ENCODE data around the gene LIX1.

The LIX1 gene

DNA sequence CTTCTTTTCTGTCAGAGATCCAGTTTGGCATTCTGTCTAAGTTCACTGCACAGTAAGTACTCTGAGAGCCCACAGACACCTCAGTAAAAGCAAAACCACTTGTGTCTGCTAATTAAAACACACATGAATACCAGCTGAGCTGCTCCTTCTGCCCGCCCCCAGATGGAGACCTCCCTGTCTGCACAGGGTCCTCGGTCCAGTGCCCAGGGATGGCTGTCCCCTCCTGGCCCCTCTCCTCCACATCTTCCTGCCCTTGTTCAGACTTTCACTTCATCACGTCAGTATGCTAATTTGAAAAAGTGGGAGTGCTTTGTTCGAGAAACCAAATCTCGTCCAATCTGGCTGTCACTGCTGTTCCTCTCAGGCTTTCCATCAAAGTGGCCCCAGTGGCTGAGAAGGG lies 43.5 kb downstream of the LIX1 start:
- Histone ChIP-seq H4K91ac (ENCODE audit: low read depth, low read length) (peak overlapping the region; percentile 41), H3K27me3 (ENCODE audit: insufficient read depth, low read length) (no peaks in the 10 kb centered on the region), H3K4ac (ENCODE audit: low read depth, low read length) (no peak overlapping the region), H2AK5ac (ENCODE audit: low read length) (peak overlapping the region; percentile 5), H3K9ac (ENCODE audit: low read length) (no peak overlapping the region), H3K79me1 (ENCODE audit: low read length) (peaks cover 15% of the 10 kb centered on the region), H3K14ac (ENCODE audit: low read length) (peak overlapping the region; percentile 8), H3K79me2 (ENCODE audit: control insufficient read depth, insufficient read depth, low read length, poor library complexity) (no peaks in the 10 kb centered on the region), H3K36me3 (ENCODE audit: control insufficient read depth in 1 of 2, insufficient read depth in 2 of 2, low read length in 2 of 2) (no peaks in the 10 kb centered on the region), H3K18ac (ENCODE audit: low read length) (peak overlapping the region; percentile 9), H2BK5ac (ENCODE audit: low read depth, low read length, poor library complexity) (no peak overlapping the region), H2BK120ac (ENCODE audit: insufficient read depth, low read length, poor library complexity) (peak overlapping the region; percentile 47), H3K4me1 (ENCODE audit: control insufficient read depth in 1 of 2, insufficient read depth in 2 of 2, low read length in 2 of 2) (peaks cover 7 to 11% of the 10 kb centered on the region in 2 experiments), H2BK12ac (ENCODE audit: low read length) (peak overlapping the region; percentile 25), H3K23ac (ENCODE audit: low read length) (no peak overlapping the region), H4K8ac (ENCODE audit: low read depth, low read length) (no peak overlapping the region), H3K9me3 (ENCODE audit: insufficient read depth, low read depth, low read length) (no peaks in the 10 kb centered on the region), H4K12ac (ENCODE audit: low read depth, low read length) (no peak overlapping the region), H3K4me2 (ENCODE audit: low read length) (no peak overlapping the region), H3K27ac (ENCODE audit: low read depth, low read length) (no peak overlapping the region), H2AFZ (ENCODE audit: insufficient read depth, low read length, poor library complexity) (no peak overlapping the region), H3K4me3 (ENCODE audit: low read depth, low read length) (no peak overlapping the region)
- no CpG with 5 or more reads among the region's 5 CpGs for WGBS (ENCODE audit: extremely low coverage, insufficient coverage, insufficient read length)
- no peak for DNase-seq

DNA sequence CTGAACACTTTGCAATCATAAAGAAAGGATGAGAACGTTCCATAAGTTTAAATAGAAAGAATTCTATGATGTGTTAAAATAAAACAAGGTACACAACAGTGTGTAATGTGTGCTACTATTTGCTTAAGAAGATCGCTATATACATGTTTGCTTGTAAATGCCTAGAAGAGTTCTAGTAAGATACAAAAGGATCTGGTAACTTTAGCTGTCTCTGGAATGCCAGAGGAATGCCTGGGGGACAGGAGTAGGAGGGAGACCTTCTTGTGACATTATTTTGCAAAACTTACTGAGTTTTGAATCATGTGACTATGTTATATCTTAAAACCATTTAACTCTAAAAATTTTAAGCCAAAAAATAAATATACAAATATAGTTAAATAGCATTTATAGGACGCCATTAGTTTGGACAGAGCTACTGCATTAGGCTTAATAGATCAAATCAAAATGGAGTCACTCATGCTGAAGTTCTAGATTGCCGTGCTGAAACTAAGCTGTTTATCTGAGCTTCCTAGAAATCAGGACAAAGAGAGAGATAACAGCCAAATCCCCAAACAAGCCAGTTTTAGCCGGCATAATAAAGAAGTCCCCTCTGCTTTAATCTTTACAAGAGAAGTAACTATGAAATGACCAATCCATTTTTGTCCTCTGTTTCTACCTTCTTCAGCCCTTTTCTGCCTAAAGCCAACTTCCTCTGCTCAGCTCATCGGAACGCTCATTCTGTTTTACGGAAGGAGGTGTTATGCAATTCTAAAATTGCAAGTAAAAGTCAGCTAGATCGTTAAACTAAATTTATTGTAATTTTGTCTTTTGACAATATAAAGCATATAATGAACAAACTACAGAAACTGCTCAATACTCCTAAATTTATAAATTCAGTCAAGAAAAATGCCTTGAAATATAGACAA lies 44.8 kb downstream of the LIX1 start:
- Histone ChIP-seq H3K23ac (ENCODE audit: low read length) (no peak overlapping the region), H3K79me1 (ENCODE audit: low read length) (peaks cover 15% of the 10 kb centered on the region), H3K4me1 (ENCODE audit: control insufficient read depth in 1 of 2, insufficient read depth in 2 of 2, low read length in 2 of 2) (peaks cover 7 to 11% of the 10 kb centered on the region in 2 experiments), H3K9ac (ENCODE audit: low read length) (no peak overlapping the region), H3K79me2 (ENCODE audit: control insufficient read depth, insufficient read depth, low read length, poor library complexity) (no peaks in the 10 kb centered on the region), H2BK12ac (ENCODE audit: low read length) (peak overlapping the region; percentile 77), H3K36me3 (ENCODE audit: control insufficient read depth in 1 of 2, insufficient read depth in 2 of 2, low read length in 2 of 2) (no peaks in the 10 kb centered on the region), H2AK5ac (ENCODE audit: low read length) (no peak overlapping the region), H4K8ac (ENCODE audit: low read depth, low read length) (no peak overlapping the region), H3K14ac (ENCODE audit: low read length) (no peak overlapping the region), H3K4me3 (ENCODE audit: low read depth, low read length) (no peak overlapping the region), H4K91ac (ENCODE audit: low read depth, low read length) (no peak overlapping the region), H2BK120ac (ENCODE audit: insufficient read depth, low read length, poor library complexity) (peak overlapping the region; percentile 55), H2AFZ (ENCODE audit: insufficient read depth, low read length, poor library complexity) (no peak overlapping the region), H3K4ac (ENCODE audit: low read depth, low read length) (no peak overlapping the region), H4K12ac (ENCODE audit: low read depth, low read length) (no peak overlapping the region), H3K27me3 (ENCODE audit: insufficient read depth, low read length) (no peaks in the 10 kb centered on the region), H3K4me2 (ENCODE audit: low read length) (no peak overlapping the region), H2BK5ac (ENCODE audit: low read depth, low read length, poor library complexity) (peak overlapping the region; percentile 74), H3K18ac (ENCODE audit: low read length) (no peak overlapping the region), H3K27ac (ENCODE audit: low read depth, low read length) (no peak overlapping the region), H3K9me3 (ENCODE audit: insufficient read depth, low read depth, low read length) (no peaks in the 10 kb centered on the region)
- WGBS (ENCODE audit: extremely low coverage, insufficient coverage, insufficient read length) = no CpG with 5 or more reads among the region's 9 CpGs
- peak in 1 of 2 donors; percentile 16 for DNase-seq

DNA sequence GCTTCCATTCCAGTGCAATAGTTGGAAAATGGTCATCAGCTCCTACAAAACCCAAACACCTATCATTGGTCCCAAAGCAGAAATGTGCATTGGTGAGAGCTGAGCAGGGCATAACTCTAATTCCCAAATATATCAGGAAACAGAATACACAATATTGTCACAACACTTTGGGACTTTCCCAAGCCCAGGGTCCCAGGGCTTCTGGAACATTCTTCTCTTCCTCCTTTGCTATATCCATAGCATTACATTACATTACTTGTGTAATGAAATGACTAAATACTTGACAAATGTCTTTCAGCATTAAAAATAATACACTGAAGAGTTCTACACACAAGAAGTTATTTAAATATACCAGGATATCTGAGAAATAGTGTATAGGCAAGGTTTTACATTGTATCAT lies 45.6 kb downstream of the LIX1 start:
- H2BK12ac ChIP-seq (ENCODE audit: low read length) = peak overlapping the region; percentile 35
- no peak overlapping the region for H3K18ac ChIP-seq (ENCODE audit: low read length)
- peaks cover 15% of the 10 kb centered on the region for H3K79me1 ChIP-seq (ENCODE audit: low read length)
- H3K23ac ChIP-seq (ENCODE audit: low read length) = no peak overlapping the region
- no peak overlapping the region for H3K4me2 ChIP-seq (ENCODE audit: low read length)
- H4K91ac ChIP-seq (ENCODE audit: low read depth, low read length) = no peak overlapping the region
- H2BK120ac ChIP-seq (ENCODE audit: insufficient read depth, low read length, poor library complexity) = no peak overlapping the region
- H3K9me3 ChIP-seq (ENCODE audit: insufficient read depth, low read depth, low read length) = no peaks in the 10 kb centered on the region
- H2AFZ ChIP-seq (ENCODE audit: insufficient read depth, low read length, poor library complexity) = no peak overlapping the region
- H3K14ac ChIP-seq (ENCODE audit: low read length) = no peak overlapping the region
- peak overlapping the region; percentile 23 for H2BK5ac ChIP-seq (ENCODE audit: low read depth, low read length, poor library complexity)
- H3K36me3 ChIP-seq (ENCODE audit: control insufficient read depth in 1 of 2, insufficient read depth in 2 of 2, low read length in 2 of 2) = no peaks in the 10 kb centered on the region
- peaks cover 7 to 11% of the 10 kb centered on the region in 2 experiments for H3K4me1 ChIP-seq (ENCODE audit: control insufficient read depth in 1 of 2, insufficient read depth in 2 of 2, low read length in 2 of 2)
- H3K79me2 ChIP-seq (ENCODE audit: control insufficient read depth, insufficient read depth, low read length, poor library complexity) = no peaks in the 10 kb centered on the region
- no peak for DNase-seq
- H3K27ac ChIP-seq (ENCODE audit: low read depth, low read length) = no peak overlapping the region
- no peak overlapping the region for H2AK5ac ChIP-seq (ENCODE audit: low read length)
- no peak overlapping the region for H3K4ac ChIP-seq (ENCODE audit: low read depth, low read length)
- H3K27me3 ChIP-seq (ENCODE audit: insufficient read depth, low read length) = no peaks in the 10 kb centered on the region
- H3K4me3 ChIP-seq (ENCODE audit: low read depth, low read length) = no peak overlapping the region
- no peak overlapping the region for H3K9ac ChIP-seq (ENCODE audit: low read length)
- H4K12ac ChIP-seq (ENCODE audit: low read depth, low read length) = no peak overlapping the region
- H4K8ac ChIP-seq (ENCODE audit: low read depth, low read length) = no peak overlapping the region

DNA sequence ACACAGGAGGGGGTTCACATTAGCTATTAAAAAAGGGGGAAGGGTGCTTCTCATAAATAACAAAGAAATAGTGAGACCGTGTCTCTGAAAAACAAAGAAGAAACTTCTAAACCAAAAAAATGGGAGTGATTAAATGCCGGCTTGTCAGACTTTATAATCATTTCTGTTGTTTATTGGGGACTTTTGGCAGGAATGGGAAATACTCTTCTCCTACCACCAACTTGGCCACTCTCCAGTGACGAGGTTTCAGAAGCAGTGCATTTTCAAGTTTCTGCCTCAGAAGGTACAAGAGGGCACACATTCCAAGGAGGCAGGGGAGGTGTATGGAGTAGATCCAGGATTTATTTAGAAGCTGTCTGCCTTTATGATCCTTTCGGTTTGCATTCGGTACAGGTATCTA lies 46.2 kb downstream of the LIX1 start:
- no peak overlapping the region for H3K27ac ChIP-seq (ENCODE audit: low read depth, low read length)
- H2AFZ ChIP-seq (ENCODE audit: insufficient read depth, low read length, poor library complexity) = no peak overlapping the region
- H3K4me1 ChIP-seq (ENCODE audit: control insufficient read depth in 1 of 2, insufficient read depth in 2 of 2, low read length in 2 of 2) = peaks cover 7 to 10% of the 10 kb centered on the region in 2 experiments
- H3K9me3 ChIP-seq (ENCODE audit: insufficient read depth, low read depth, low read length) = no peaks in the 10 kb centered on the region
- H4K12ac ChIP-seq (ENCODE audit: low read depth, low read length) = no peak overlapping the region
- H2BK5ac ChIP-seq (ENCODE audit: low read depth, low read length, poor library complexity) = no peak overlapping the region
- H3K79me1 ChIP-seq (ENCODE audit: low read length) = peaks cover 11% of the 10 kb centered on the region
- H3K4me2 ChIP-seq (ENCODE audit: low read length) = no peak overlapping the region
- H3K4me3 ChIP-seq (ENCODE audit: low read depth, low read length) = no peak overlapping the region
- no peak overlapping the region for H3K14ac ChIP-seq (ENCODE audit: low read length)
- peak overlapping the region; percentile 51 for H4K91ac ChIP-seq (ENCODE audit: low read depth, low read length)
- no peak overlapping the region for H2BK120ac ChIP-seq (ENCODE audit: insufficient read depth, low read length, poor library complexity)
- no peak overlapping the region for H2BK12ac ChIP-seq (ENCODE audit: low read length)
- H3K18ac ChIP-seq (ENCODE audit: low read length) = no peak overlapping the region
- no peaks in the 10 kb centered on the region for H3K27me3 ChIP-seq (ENCODE audit: insufficient read depth, low read length)
- H3K36me3 ChIP-seq (ENCODE audit: control insufficient read depth in 1 of 2, insufficient read depth in 2 of 2, low read length in 2 of 2) = no peaks in the 10 kb centered on the region
- H4K8ac ChIP-seq (ENCODE audit: low read depth, low read length) = no peak overlapping the region
- no peak overlapping the region for H3K4ac ChIP-seq (ENCODE audit: low read depth, low read length)
- no peaks in the 10 kb centered on the region for H3K79me2 ChIP-seq (ENCODE audit: control insufficient read depth, insufficient read depth, low read length, poor library complexity)
- H3K9ac ChIP-seq (ENCODE audit: low read length) = no peak overlapping the region
- WGBS (ENCODE audit: extremely low coverage, insufficient coverage, insufficient read length) = no CpG with 5 or more reads among the region's 5 CpGs
- no peak for DNase-seq
- peak overlapping the region; percentile 7 for H2AK5ac ChIP-seq (ENCODE audit: low read length)
- no peak overlapping the region for H3K23ac ChIP-seq (ENCODE audit: low read length)

All from trophoblast cell (in vitro differentiated cells and primary cell).